NT2/D1 (cell line): Measurements from ENCODE around the gene TBCA.

ENCODE experiments used
- SUZ12 ChIP-seq: IDR thresholded peaks from 2 replicates; pipeline ENCODE4 v1.6.1; 2011; ENCODE audit not compliant: insufficient read length, insufficient read depth; ENCODE audit errors: extremely low read depth
- YY1 ChIP-seq: IDR thresholded peaks from 2 replicates; pipeline ENCODE4 v1.6.1; 2011; ENCODE audit not compliant: insufficient read length, insufficient read depth

DNA sequence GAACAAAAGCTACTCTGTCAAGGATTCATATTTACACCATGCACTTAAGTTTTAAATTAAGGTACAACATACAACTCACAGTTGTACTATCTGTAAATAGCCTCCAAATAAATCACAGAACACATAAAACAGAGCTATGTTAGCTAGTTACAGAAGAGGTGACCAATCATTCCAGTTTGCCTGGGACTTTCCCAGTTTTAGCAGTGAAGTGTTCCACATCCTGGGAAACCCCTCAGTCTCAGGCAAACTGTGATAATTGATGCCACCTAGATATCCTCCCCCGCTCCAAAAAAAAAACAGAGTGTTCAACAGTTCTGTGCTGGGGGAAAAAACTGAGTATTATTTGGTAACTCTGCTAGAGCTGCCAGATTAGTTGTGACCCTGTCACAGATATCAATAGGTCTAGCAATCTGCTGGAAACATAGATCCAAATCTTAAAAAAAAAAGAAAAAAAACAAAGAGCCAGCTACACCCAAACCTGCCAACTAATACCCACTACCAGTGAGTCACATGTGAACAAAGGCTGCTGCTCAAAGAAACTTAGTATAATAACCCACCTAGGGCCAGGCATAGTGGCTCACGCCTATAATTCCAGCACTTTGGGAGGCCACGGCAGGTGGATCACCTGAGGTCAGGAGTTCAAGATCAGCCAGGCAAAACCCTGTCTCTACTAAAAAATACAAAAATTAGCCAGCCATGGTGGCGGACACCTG lies 5.7 kb downstream of the TBCA start:
- TF ChIP-seq YY1 (no peak), SUZ12 (no peak)
